ENCODE results near the gene QPCT. TPM values are rescaled to one million over a fixed set of nuclear protein-coding genes. Genes with fewer than 3 reads are reported as not detected.

QPCT gene
- total RNA-seq, 1 experiment from 2014 or later = 13.6 TPM

- TF ChIP-seq AFF4 (CRISPR knock-in tag; IDR thresholded peaks at IDR 0.05; ENCODE audit: borderline replicate concordance) (no peak), TP53 (CRISPR knock-in tag; IDR thresholded peaks at IDR 0.05) (no peak), ATF6 (CRISPR knock-in tag; IDR thresholded peaks at IDR 0.05) (no peak), CBFB (CRISPR knock-in tag; IDR thresholded peaks at IDR 0.05; ENCODE audit: low read depth) (no peak), FOXK1 (CRISPR knock-in tag; IDR thresholded peaks at IDR 0.05) (no peak), GRHL2 (CRISPR knock-in tag; IDR thresholded peaks at IDR 0.05; ENCODE audit: insufficient replicate concordance, severe bottlenecking) (no peak)
These were observed 28.2 kb upstream of the QPCT start (continued) for GRCh38 chr2:37316181-37316580.

GRCh38 chr2:37317746-37318145 is 26.7 kb upstream of the QPCT start:
- CTCF ChIA-PET = interaction anchor here (0.7 kb wide), 1 partner anchor 129 kb away, joined by 4 read pairs; no protein-coding TSS in a partner anchor
- POLR2A ChIA-PET = no interaction called here
- ATAC-seq = no peak

GRCh38 chr2:37318401-37318800 is 26.0 kb upstream of the QPCT start:
- ChIA-PET POLR2A (no interaction called here), CTCF (interaction anchor here (0.8 kb wide), 1 partner anchor 353 kb away, joined by 3 read pairs; no protein-coding TSS in a partner anchor)
- Mint-ChIP-seq H3K4me1 (peaks cover 80% of the 10 kb centered on the region), H3K36me3 (0 out of 2 replicates have a peak, but pooled peaks cover 3% of the 10 kb centered on the region), H3K9me3 (no peaks in the 10 kb centered on the region), H3K27me3 (ENCODE audit: low read depth) (no peaks in the 10 kb centered on the region), H3K27ac (peak overlapping the region; percentile 48; the same call in 1 of the 2 replicates), H3K4me3 (no peak overlapping the region)
- DNase-seq (ENCODE audit: low spot score) (no peak), ATAC-seq (no peak)
- no peak for TF ChIP-seq ETV6 (CRISPR knock-in tag; IDR thresholded peaks at IDR 0.05)
- TF ChIP-seq KAT7 (CRISPR knock-in tag; IDR thresholded peaks at IDR 0.05; ENCODE audit: borderline replicate concordance) = no peak
- TF ChIP-seq RORB (CRISPR knock-in tag; IDR thresholded peaks at IDR 0.05) = no peak

More at GRCh38 chr2:37317746-37318145, 26.7 kb upstream of the QPCT start:
- Mint-ChIP-seq H3K4me1 (peaks cover 82% of the 10 kb centered on the region), H3K4me3 (no peak overlapping the region), H3K9me3 (no peaks in the 10 kb centered on the region), H3K36me3 (0 out of 2 replicates have a peak, but pooled peaks cover 3% of the 10 kb centered on the region), H3K27me3 (ENCODE audit: low read depth) (no peaks in the 10 kb centered on the region), H3K27ac (peak overlapping the region; percentile 9; the same call in 1 of the 2 replicates)
- DNase-seq (ENCODE audit: low spot score) = no peak
- TF ChIP-seq ZNF512 (CRISPR knock-in tag; IDR thresholded peaks at IDR 0.05; ENCODE audit: borderline replicate concordance) (no peak), HMGA2 (CRISPR knock-in tag; IDR thresholded peaks at IDR 0.05) (no peak), JAZF1 (CRISPR knock-in tag; IDR thresholded peaks at IDR 0.05) (no peak), IRF2 (CRISPR knock-in tag; IDR thresholded peaks at IDR 0.05; ENCODE audit: borderline replicate concordance, low read depth) (no peak), E2F5 (CRISPR knock-in tag; IDR thresholded peaks at IDR 0.05) (no peak), SOX15 (CRISPR knock-in tag; IDR thresholded peaks at IDR 0.05) (no peak)
